GM23338 (cell line): ENCODE results near the gene COPS6.

Experiments used
- CREB1 ChIP-seq: fragments of 250-450 bp; sonication (Bioruptor Pico); IDR thresholded peaks from 2 replicates; pipeline ENCODE4 v1.5.0; 2020; ENCODE audit warnings: low read depth, mild to moderate bottlenecking, moderate library complexity
- CTCF ChIP-seq, 2 experiments: fragments of 200-600 bp in 1 of 2; sonication (generic) in 1 of 2; conservative IDR thresholded peaks; 2 replicates each; pipeline versions ENCODE4 v1.5.1 to v1.6.1; 2016 to 2017; ENCODE audit warnings: antibody characterized with exemption in 2 of 2, low read depth in 2 of 2, mild to moderate bottlenecking in 2 of 2, moderate library complexity in 1 of 2
- ETS1 ChIP-seq: IDR thresholded peaks from 2 replicates; pipeline ENCODE4 v1.6.1; 2016; ENCODE audit warnings: antibody characterized with exemption
- EZH2 ChIP-seq: fragments of 200-600 bp; sonication (generic); IDR thresholded peaks from one replicate; pipeline ENCODE4 v1.8.0; 2017; ENCODE audit warnings: antibody characterized with exemption, mild to moderate bottlenecking, low read depth; ENCODE audit not compliant: unreplicated experiment
- EZH2phosphoT487 ChIP-seq: fragments of 200-600 bp; sonication (generic); IDR thresholded peaks from one replicate; pipeline ENCODE4 v1.8.1; 2018; ENCODE audit warnings: antibody characterized with exemption; ENCODE audit not compliant: unreplicated experiment
- JUNB ChIP-seq: IDR thresholded peaks from one replicate; pipeline ENCODE4 v1.6.1; 2016; ENCODE audit warnings: antibody characterized with exemption; ENCODE audit not compliant: unreplicated experiment
- POLR2AphosphoS5 ChIP-seq: IDR thresholded peaks from 2 replicates; pipeline ENCODE4 v1.6.1; 2016; ENCODE audit warnings: antibody characterized with exemption, low read depth
- REST ChIP-seq: IDR thresholded peaks from one replicate; pipeline ENCODE4 v1.6.1; 2018; ENCODE audit warnings: antibody characterized with exemption; ENCODE audit not compliant: unreplicated experiment

- no peak for TF ChIP-seq CTCF (conservative IDR thresholded peaks at IDR 0.05; ENCODE audit: low read depth in 2 of 2)
- TF ChIP-seq JUNB: no peak
- TF ChIP-seq POLR2AphosphoS5: no peak
- TF ChIP-seq EZH2phosphoT487: no peak
- TF ChIP-seq CREB1: no peak
- no peak for TF ChIP-seq EZH2
- no peak for TF ChIP-seq REST
- no peak for TF ChIP-seq ETS1
Observed at GRCh38 chr7:100075418-100075817, 13.4 kb upstream of the COPS6 start.
